GM13977 (cell line): ENCODE results near the gene RABEPK.
"Not testable (repeated sequence)": the region's sequence is repeated elsewhere in the genome, so short reads cannot be mapped to it uniquely, and the experiment has no call there.

Experiments used
- DNase-seq: peaks from one replicate; pipeline ENCODE4 v3.0.0; 2012; ENCODE audit warnings: low spot score
- CTCF ChIP-seq: IDR thresholded peaks from 2 replicates; pipeline ENCODE4 v1.5.1; 2012; ENCODE audit warnings: mild to moderate bottlenecking, control low read depth; ENCODE audit not compliant: insufficient read depth; ENCODE audit errors: extremely low read depth, missing control alignments
- in situ Hi-C: fragments of 300-500 bp; cut with MboI; formaldehyde crosslinking; loops from one replicate; pipeline ENCODE4 v1.12.0; 2022; ENCODE audit warnings: low sequenced_read_pairs, low pct_unique_long_range_greater_than_20kb, mixed read lengths, inconsistent platforms; ENCODE audit not compliant: unreplicated experiment

The RABEPK gene

GRCh38 chr9:125202846-125203618, 2.7 kb downstream of the RABEPK start:
- in situ Hi-C loops: no loop called here
- DNase-seq: no peak
- TF ChIP-seq CTCF: no peak

GRCh38 chr9:125204477-125204876, 4.1 kb downstream of the RABEPK start:
- no peak for TF ChIP-seq CTCF
- no peak for DNase-seq
- in situ Hi-C loops: no loop called here

GRCh38 chr9:125214186-125214585, 13.8 kb downstream of the RABEPK start:
- no peak for TF ChIP-seq CTCF
- no peak for DNase-seq
- in situ Hi-C loops: no loop called here

GRCh38 chr9:125218621-125219020, 18.3 kb downstream of the RABEPK start:
- no peak for TF ChIP-seq CTCF
- in situ Hi-C loops: no loop called here
- DNase-seq: no peak

- DNase-seq, in situ Hi-C loops: not testable (repeated sequence)
Measured at GRCh38 chr9:125224858-125225257, 24.5 kb downstream of the RABEPK start.

- TF ChIP-seq CTCF: no peak
- in situ Hi-C loops: no loop called here
- DNase-seq: no peak
Measured at GRCh38 chr9:125227761-125228160, 27.4 kb downstream of the RABEPK start.

GRCh38 chr9:125233678-125234077, 33.3 kb downstream of the RABEPK start:
- DNase-seq: no peak
- in situ Hi-C loops: no loop called here
- no peak for TF ChIP-seq CTCF

GRCh38 chr9:125234099-125234498, 33.8 kb downstream of the RABEPK start:
- DNase-seq, in situ Hi-C loops: not testable (repeated sequence)
